Activated CD4-positive, alpha-beta memory T cell treated with anti-CD3 and anti-CD28 coated beads for 36 hours (primary cell): Measurements from ENCODE around the gene NNMT. TPM values are rescaled to one million over a fixed set of nuclear protein-coding genes. Genes with fewer than 3 reads are reported as not detected.

Experiments used
- CTCF ChIA-PET: fragments of 350-600 bp; sonication (Branson Sonifier 250); formaldehyde crosslinking; loops from one replicate; lab custom pipeline; 2021; ENCODE audit warnings: antibody characterized with exemption, inconsistent platforms; lab: Charles Lee
- POLR2A ChIA-PET: fragments of 350-600 bp; sonication (Branson Sonifier 250); formaldehyde crosslinking; loops from one replicate; lab custom pipeline; 2021; ENCODE audit warnings: antibody characterized with exemption; lab: Charles Lee
- DNase-seq: peaks from one replicate; pipeline ENCODE4 v3.0.0-alpha.2; 2020
- H3K27ac Mint-ChIP-seq: one replicate; pipeline ENCODE4 v1.8.0; 2021; ENCODE audit warnings: mixed read lengths
- H3K27me3 Mint-ChIP-seq: one replicate; pipeline ENCODE4 v1.8.0; 2021; ENCODE audit warnings: mixed read lengths
- H3K36me3 Mint-ChIP-seq: one replicate; pipeline ENCODE4 v1.8.0; 2021; ENCODE audit warnings: mixed read lengths
- H3K4me1 Mint-ChIP-seq: one replicate; pipeline ENCODE4 v1.8.0; 2021; ENCODE audit warnings: low read depth, mixed read lengths
- H3K4me3 Mint-ChIP-seq: one replicate; pipeline ENCODE4 v1.8.0; 2021; ENCODE audit warnings: mild to moderate bottlenecking, mixed read lengths
- H3K9me3 Mint-ChIP-seq: one replicate; pipeline ENCODE4 v1.8.0; 2021; ENCODE audit warnings: mixed read lengths
- intact Hi-C: fragments of 100-400 bp; cut with micrococcal nuclease; formaldehyde crosslinking; loops from one replicate; pipeline ENCODE4 v1.15.1; 2023
- total RNA-seq, 2 experiments: library from RNA; stranded (reverse); gene quantifications; one replicate each; pipeline ENCODE4 v1.2.3, GENCODE V29; 2021

Gene NNMT
- total RNA-seq, 2 experiments from 2014 or later = not detected

GRCh38 chr11:114344494-114344893 lies 48.3 kb downstream of the NNMT start:
- CTCF ChIA-PET = no interaction called here

GRCh38 chr11:114345575-114346222 lies 49.5 kb downstream of the NNMT start:
- Mint-ChIP-seq H3K9me3 (no peaks in the 10 kb centered on the region), H3K36me3 (no peaks in the 10 kb centered on the region), H3K4me1 (peaks cover 5% of the 10 kb centered on the region), H3K4me3 (no peak overlapping the region), H3K27me3 (no peaks in the 10 kb centered on the region), H3K27ac (no peak overlapping the region)
- ChIA-PET POLR2A (no interaction called here), CTCF (no interaction called here)
- no peak for DNase-seq
- intact Hi-C loops = no loop called here

More at GRCh38 chr11:114344494-114344893, 48.3 kb downstream of the NNMT start:
- Mint-ChIP-seq H3K4me3 (no peak overlapping the region), H3K27me3 (no peaks in the 10 kb centered on the region), H3K36me3 (no peaks in the 10 kb centered on the region), H3K9me3 (no peaks in the 10 kb centered on the region), H3K27ac (no peak overlapping the region), H3K4me1 (peaks cover 8% of the 10 kb centered on the region)
- intact Hi-C loops = loop anchor here (5.0 kb wide), 1 partner anchor 258 kb away; no protein-coding TSS in a partner anchor
- POLR2A ChIA-PET = no interaction called here
- no peak for DNase-seq

- no peaks in the 10 kb centered on the region for H3K9me3 Mint-ChIP-seq
- no peaks in the 10 kb centered on the region for H3K36me3 Mint-ChIP-seq
- ChIA-PET POLR2A (no interaction called here), CTCF (interaction anchor here (1.2 kb wide), 1 partner anchor 92 kb away, joined by 3 read pairs; the partner anchor contains the start of gene REXO2)
- no peaks in the 10 kb centered on the region for H3K27me3 Mint-ChIP-seq
- intact Hi-C loops = no loop called here
- H3K27ac Mint-ChIP-seq = no peak overlapping the region
- H3K4me1 Mint-ChIP-seq = peaks cover 5% of the 10 kb centered on the region
- DNase-seq = no peak
- no peak overlapping the region for H3K4me3 Mint-ChIP-seq
These were observed 50.5 kb downstream of the NNMT start for GRCh38 chr11:114346709-114347141.

GRCh38 chr11:114348200-114349191 lies 52.3 kb downstream of the NNMT start:
- Mint-ChIP-seq H3K4me3 (no peak overlapping the region), H3K36me3 (no peaks in the 10 kb centered on the region), H3K9me3 (no peaks in the 10 kb centered on the region), H3K4me1 (peaks cover 5% of the 10 kb centered on the region), H3K27ac (no peak overlapping the region), H3K27me3 (no peaks in the 10 kb centered on the region)
- DNase-seq = peak; percentile 14
- intact Hi-C loops = loop anchor here (1.0 to 2.0 kb wide), 3 partner anchors 52 to 414 kb away; partner anchors contain the start of genes C11orf71, RBM7 and REXO2
- ChIA-PET POLR2A (no interaction called here), CTCF (interaction anchor here (0.8 to 1.6 kb wide), 6 partner anchors 10 to 87 kb away, joined by 3 to 5 read pairs (median 3); no protein-coding TSS in a partner anchor)

- H3K9me3 Mint-ChIP-seq = no peaks in the 10 kb centered on the region
- H3K4me3 Mint-ChIP-seq = no peak overlapping the region
- intact Hi-C loops = no loop called here
- peaks cover 2% of the 10 kb centered on the region for H3K27me3 Mint-ChIP-seq
- H3K27ac Mint-ChIP-seq = no peak overlapping the region
- H3K36me3 Mint-ChIP-seq = no peaks in the 10 kb centered on the region
- CTCF ChIA-PET = interaction anchor here (0.7 to 1.6 kb wide), 2 partner anchors 89 to 229 kb away, joined by 3 read pairs; no protein-coding TSS in a partner anchor
- no peak for DNase-seq
- peaks cover 5% of the 10 kb centered on the region for H3K4me1 Mint-ChIP-seq
- POLR2A ChIA-PET = no interaction called here
These were observed 53.8 kb downstream of the NNMT start for GRCh38 chr11:114350022-114350421.

- no peaks in the 10 kb centered on the region for H3K4me1 Mint-ChIP-seq
- no peak overlapping the region for H3K4me3 Mint-ChIP-seq
- CTCF ChIA-PET = no interaction called here
- intact Hi-C loops = no loop called here
- POLR2A ChIA-PET = no interaction called here
- H3K36me3 Mint-ChIP-seq = no peaks in the 10 kb centered on the region
- no peak for DNase-seq
- no peaks in the 10 kb centered on the region for H3K9me3 Mint-ChIP-seq
- no peak overlapping the region for H3K27ac Mint-ChIP-seq
- H3K27me3 Mint-ChIP-seq = peaks cover 2% of the 10 kb centered on the region
These were observed 57.2 kb downstream of the NNMT start for GRCh38 chr11:114353443-114353842.

GRCh38 chr11:114354076-114354475 lies 57.9 kb downstream of the NNMT start:
- Mint-ChIP-seq H3K4me3 (no peak overlapping the region), H3K27ac (no peak overlapping the region)
- CTCF ChIA-PET = no interaction called here

GRCh38 chr11:114358716-114359115 lies 62.5 kb downstream of the NNMT start:
- intact Hi-C loops = no loop called here
- H3K36me3 Mint-ChIP-seq = no peaks in the 10 kb centered on the region
- H3K4me3 Mint-ChIP-seq = no peak overlapping the region
- H3K9me3 Mint-ChIP-seq = no peaks in the 10 kb centered on the region
- no peak overlapping the region for H3K27ac Mint-ChIP-seq
- ChIA-PET POLR2A (no interaction called here), CTCF (interaction anchor here (0.9 kb wide), 1 partner anchor 10 kb away, joined by 3 read pairs; no protein-coding TSS in a partner anchor)
- H3K4me1 Mint-ChIP-seq = no peaks in the 10 kb centered on the region
- H3K27me3 Mint-ChIP-seq = peaks cover 2% of the 10 kb centered on the region
- no peak for DNase-seq

More at GRCh38 chr11:114354076-114354475, 57.9 kb downstream of the NNMT start:
- POLR2A ChIA-PET = no interaction called here
- intact Hi-C loops = no loop called here
- Mint-ChIP-seq H3K4me1 (no peaks in the 10 kb centered on the region), H3K27me3 (peaks cover 2% of the 10 kb centered on the region), H3K9me3 (no peaks in the 10 kb centered on the region), H3K36me3 (no peaks in the 10 kb centered on the region)
- DNase-seq = no peak

- ChIA-PET CTCF (no interaction called here), POLR2A (no interaction called here)
- H3K36me3 Mint-ChIP-seq = no peaks in the 10 kb centered on the region
- H3K4me3 Mint-ChIP-seq = no peak overlapping the region
- H3K27ac Mint-ChIP-seq = no peak overlapping the region
- H3K27me3 Mint-ChIP-seq = peaks cover 2% of the 10 kb centered on the region
- DNase-seq = no peak
- no peaks in the 10 kb centered on the region for H3K4me1 Mint-ChIP-seq
- no peaks in the 10 kb centered on the region for H3K9me3 Mint-ChIP-seq
- intact Hi-C loops = no loop called here
These were observed 63.1 kb downstream of the NNMT start for GRCh38 chr11:114359342-114359741.

GRCh38 chr11:114362326-114362725 lies 66.1 kb downstream of the NNMT start:
- Mint-ChIP-seq H3K27ac (no peak overlapping the region), H3K27me3 (peaks cover 12% of the 10 kb centered on the region), H3K4me3 (no peak overlapping the region), H3K4me1 (no peaks in the 10 kb centered on the region), H3K36me3 (no peaks in the 10 kb centered on the region), H3K9me3 (no peaks in the 10 kb centered on the region)
- ChIA-PET CTCF (no interaction called here), POLR2A (interaction anchor here (0.5 kb wide), 1 partner anchor 432 kb away, joined by 3 read pairs; no protein-coding TSS in a partner anchor)
- no peak for DNase-seq
- intact Hi-C loops = no loop called here

GRCh38 chr11:114362958-114363357 lies 66.8 kb downstream of the NNMT start:
- DNase-seq = no peak
- Mint-ChIP-seq H3K4me1 (no peaks in the 10 kb centered on the region), H3K36me3 (no peaks in the 10 kb centered on the region), H3K27me3 (peaks cover 14% of the 10 kb centered on the region), H3K27ac (no peak overlapping the region), H3K9me3 (no peaks in the 10 kb centered on the region), H3K4me3 (no peak overlapping the region)
- CTCF ChIA-PET = no interaction called here
- POLR2A ChIA-PET = no interaction called here
- intact Hi-C loops = no loop called here
